ENCODE data around the gene TSPAN10. TPM values are rescaled to one million over a fixed set of nuclear protein-coding genes. Genes with fewer than 3 reads are reported as not detected.

The TSPAN10 gene
- total RNA-seq, 2 experiments from 2014 or later = 0.75 to 0.89 TPM

DNA sequence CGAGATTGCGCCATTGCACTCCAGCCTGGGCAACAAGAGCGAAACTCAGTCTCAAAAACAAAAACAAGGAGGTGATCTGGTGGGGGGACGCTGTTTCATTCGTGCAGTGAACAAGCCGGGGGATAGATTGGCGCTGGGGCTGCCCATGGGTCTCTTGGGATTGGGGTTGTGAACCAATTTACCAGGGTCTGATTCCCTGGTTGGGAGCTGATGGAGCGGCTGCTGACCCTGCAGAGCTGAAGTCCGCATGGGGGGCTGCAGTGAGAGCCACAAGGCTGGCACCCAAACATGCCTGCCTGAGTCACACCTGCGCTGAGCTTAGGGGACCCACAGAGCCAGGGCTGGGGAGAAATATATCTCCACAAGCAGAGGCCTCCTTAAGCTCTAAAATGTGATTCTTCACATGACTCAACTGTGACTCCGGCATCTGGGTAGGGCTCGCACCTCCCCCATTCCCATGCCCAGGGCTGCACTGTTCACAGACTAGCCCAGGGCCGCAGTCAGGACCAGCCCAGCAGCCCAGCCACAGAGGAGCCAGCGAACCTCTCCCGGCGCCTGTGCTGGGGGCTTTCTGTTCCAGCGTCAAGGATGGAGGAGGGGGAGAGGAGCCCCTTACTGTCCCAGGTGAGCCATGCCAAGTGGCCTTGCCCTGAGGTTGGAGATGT is 5.0 kb downstream of the TSPAN10 start:
- Mint-ChIP-seq H3K4me1 (peaks cover 3% of the 10 kb centered on the region), H3K27ac (no peak overlapping the region), H3K4me3 (no peak overlapping the region), H3K36me3 (ENCODE audit: low read depth) (no peaks in the 10 kb centered on the region), H3K9me3 (no peaks in the 10 kb centered on the region), H3K27me3 (peaks cover 4% of the 10 kb centered on the region)
- DNase-seq = no peak
- CTCF ChIA-PET = interaction anchor here (0.7 kb wide), 1 partner anchor 9 kb away, joined by 3 read pairs; no protein-coding TSS in a partner anchor
- POLR2A ChIA-PET = no interaction called here

DNA sequence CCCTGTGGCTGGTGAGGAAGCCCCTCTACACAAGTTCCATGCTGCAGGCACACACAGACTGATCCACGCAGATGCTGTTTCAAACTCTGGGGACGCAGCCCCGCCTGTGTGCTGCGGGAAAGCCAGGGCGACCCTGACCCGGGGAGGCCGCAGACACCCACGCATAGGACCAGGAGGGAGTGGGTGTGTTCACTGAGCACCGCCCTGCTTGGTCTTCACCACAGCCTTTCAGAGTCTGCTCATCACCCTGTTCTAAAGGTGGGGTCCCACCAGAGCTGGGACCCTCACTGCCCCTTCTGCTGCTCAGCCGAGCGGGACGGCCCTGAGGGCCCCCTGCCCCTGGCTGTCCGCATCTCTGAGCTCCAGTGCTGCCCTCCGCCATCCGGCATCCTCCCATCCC is 7.5 kb downstream of the TSPAN10 start:
- Mint-ChIP-seq H3K27me3 (peaks cover 22% of the 10 kb centered on the region), H3K36me3 (ENCODE audit: low read depth) (no peaks in the 10 kb centered on the region), H3K4me3 (no peak overlapping the region), H3K27ac (no peak overlapping the region), H3K4me1 (no peaks in the 10 kb centered on the region), H3K9me3 (peaks cover 3% of the 10 kb centered on the region)
- no peak for DNase-seq
- POLR2A ChIA-PET = no interaction called here
- CTCF ChIA-PET = no interaction called here

GRCh38 chr17:81644976-81645952 is 8.3 kb downstream of the TSPAN10 start:
- no peak overlapping the region for H3K4me3 Mint-ChIP-seq
- peaks cover 3% of the 10 kb centered on the region for H3K9me3 Mint-ChIP-seq
- no peak overlapping the region for H3K27ac Mint-ChIP-seq
- CTCF ChIA-PET = interaction anchor here (2.9 kb wide), 1 partner anchor 11 kb away, joined by 11 read pairs; the partner anchor contains the start of gene PDE6G
- H3K4me1 Mint-ChIP-seq = no peaks in the 10 kb centered on the region
- peaks cover 26% of the 10 kb centered on the region for H3K27me3 Mint-ChIP-seq
- DNase-seq = no peak
- H3K36me3 Mint-ChIP-seq (ENCODE audit: low read depth) = no peaks in the 10 kb centered on the region
- POLR2A ChIA-PET = no interaction called here

DNA sequence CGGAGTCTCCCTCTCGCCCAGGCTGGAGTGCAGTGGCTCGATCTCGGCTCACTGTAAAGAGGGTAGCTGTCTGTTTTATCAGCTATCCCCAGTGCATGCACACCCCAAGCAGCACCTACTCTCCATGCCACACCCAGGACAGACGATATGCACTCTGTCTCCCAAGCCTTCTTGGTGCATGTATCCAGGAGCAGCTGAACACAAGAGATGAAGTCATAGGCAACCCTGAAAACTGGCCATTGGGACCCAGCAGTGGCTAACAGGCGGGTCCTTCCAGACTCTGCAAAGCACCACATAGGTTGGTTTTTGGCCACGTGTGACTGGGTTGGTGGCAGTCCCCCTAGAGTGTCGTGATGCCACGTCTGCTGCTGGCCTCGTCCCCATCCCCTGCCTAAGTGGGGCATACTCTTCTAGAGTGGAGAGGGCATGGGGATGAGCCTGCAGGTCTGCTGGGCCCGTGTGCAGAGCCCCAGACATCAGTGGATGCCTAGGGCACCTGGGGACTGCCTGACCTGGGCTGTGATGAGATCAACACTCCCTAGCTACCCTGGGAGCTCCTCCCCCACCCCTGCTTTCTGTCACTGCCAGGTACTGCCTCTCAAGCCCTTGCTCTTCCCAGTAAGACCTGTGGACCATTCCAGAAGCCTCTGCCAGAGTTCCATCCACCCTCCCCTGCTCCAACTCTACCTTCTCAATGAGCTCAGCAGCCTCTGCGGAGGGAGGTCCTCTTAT is 10.0 kb downstream of the TSPAN10 start:
- POLR2A ChIA-PET = no interaction called here

GRCh38 chr17:81647640-81648012 is 10.6 kb downstream of the TSPAN10 start:
- Mint-ChIP-seq H3K4me1 (peaks cover 5% of the 10 kb centered on the region), H3K9me3 (peaks cover 3% of the 10 kb centered on the region), H3K27ac (no peak overlapping the region), H3K4me3 (no peak overlapping the region), H3K36me3 (ENCODE audit: low read depth) (no peaks in the 10 kb centered on the region), H3K27me3 (peaks cover 26% of the 10 kb centered on the region)
- CTCF ChIA-PET = interaction anchor here (0.6 to 2.9 kb wide), 2 partner anchors 9 to 16 kb away, joined by 4 to 11 read pairs; partner anchors contain the start of gene PDE6G
- no peak for DNase-seq
- POLR2A ChIA-PET = no interaction called here

More for the DNA sequence above, 10.0 kb downstream of the TSPAN10 start:
- H3K36me3 Mint-ChIP-seq (ENCODE audit: low read depth) = no peaks in the 10 kb centered on the region
- no peak for DNase-seq
- H3K27ac Mint-ChIP-seq = no peak overlapping the region
- H3K4me3 Mint-ChIP-seq = no peak overlapping the region
- peaks cover 3% of the 10 kb centered on the region for H3K4me1 Mint-ChIP-seq
- peaks cover 26% of the 10 kb centered on the region for H3K27me3 Mint-ChIP-seq
- CTCF ChIA-PET = interaction anchor here (0.5 to 2.9 kb wide), 4 partner anchors 9 to 450 kb away, joined by 3 to 11 read pairs (median 4); partner anchors contain the start of gene PDE6G
- peaks cover 3% of the 10 kb centered on the region for H3K9me3 Mint-ChIP-seq

- Mint-ChIP-seq H3K27ac (no peak overlapping the region), H3K4me1 (peaks cover 11% of the 10 kb centered on the region), H3K4me3 (no peak overlapping the region), H3K27me3 (peaks cover 26% of the 10 kb centered on the region), H3K9me3 (peaks cover 3% of the 10 kb centered on the region), H3K36me3 (ENCODE audit: low read depth) (no peaks in the 10 kb centered on the region)
- DNase-seq = no peak
- POLR2A ChIA-PET = no interaction called here
- CTCF ChIA-PET = interaction anchor here (2.9 kb wide), 1 partner anchor 8 kb away, joined by 11 read pairs; the partner anchor contains the start of gene PDE6G
Observed at GRCh38 chr17:81648013-81648706, 11.2 kb downstream of the TSPAN10 start.

DNA sequence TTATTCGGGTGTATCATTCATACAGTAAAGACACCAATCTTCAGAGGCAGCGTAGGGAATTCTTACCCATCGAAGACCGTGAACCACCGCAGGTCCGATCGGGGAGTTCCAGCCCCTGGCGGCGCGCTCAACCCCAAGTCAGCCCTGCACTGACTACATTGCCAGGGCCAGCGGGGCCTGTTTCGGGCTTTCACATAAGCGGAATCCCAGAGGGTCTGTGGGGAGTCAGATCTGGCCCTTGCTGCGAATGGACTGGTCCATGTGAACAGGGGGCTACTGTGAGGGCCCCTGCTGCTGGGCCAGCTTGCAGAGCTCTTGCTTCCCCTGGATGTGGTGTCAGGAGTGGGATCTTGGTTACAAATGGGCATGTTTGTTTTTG is 11.7 kb downstream of the TSPAN10 start:
- POLR2A ChIA-PET = no interaction called here

GRCh38 chr17:81650951-81651350 is 14.0 kb downstream of the TSPAN10 start:
- CTCF ChIA-PET = interaction anchor here (1.1 to 1.9 kb wide), 2 partner anchors 9 kb away, joined by 3 to 5 read pairs; no protein-coding TSS in a partner anchor
- POLR2A ChIA-PET = no interaction called here
- no peaks in the 10 kb centered on the region for H3K36me3 Mint-ChIP-seq (ENCODE audit: low read depth)
- no peak overlapping the region for H3K27ac Mint-ChIP-seq
- H3K4me3 Mint-ChIP-seq = no peak overlapping the region
- H3K9me3 Mint-ChIP-seq = peaks cover 3% of the 10 kb centered on the region
- H3K4me1 Mint-ChIP-seq = peaks cover 24% of the 10 kb centered on the region
- H3K27me3 Mint-ChIP-seq = peaks cover 26% of the 10 kb centered on the region
- no peak for DNase-seq

More for the DNA sequence above, 11.7 kb downstream of the TSPAN10 start:
- H3K9me3 Mint-ChIP-seq = peaks cover 3% of the 10 kb centered on the region
- no peak overlapping the region for H3K4me3 Mint-ChIP-seq
- no peaks in the 10 kb centered on the region for H3K36me3 Mint-ChIP-seq (ENCODE audit: low read depth)
- no peak for DNase-seq
- CTCF ChIA-PET = interaction anchor here (2.9 kb wide), 1 partner anchor 8 kb away, joined by 11 read pairs; the partner anchor contains the start of gene PDE6G
- no peak overlapping the region for H3K27ac Mint-ChIP-seq
- peaks cover 16% of the 10 kb centered on the region for H3K4me1 Mint-ChIP-seq
- peaks cover 26% of the 10 kb centered on the region for H3K27me3 Mint-ChIP-seq

DNA sequence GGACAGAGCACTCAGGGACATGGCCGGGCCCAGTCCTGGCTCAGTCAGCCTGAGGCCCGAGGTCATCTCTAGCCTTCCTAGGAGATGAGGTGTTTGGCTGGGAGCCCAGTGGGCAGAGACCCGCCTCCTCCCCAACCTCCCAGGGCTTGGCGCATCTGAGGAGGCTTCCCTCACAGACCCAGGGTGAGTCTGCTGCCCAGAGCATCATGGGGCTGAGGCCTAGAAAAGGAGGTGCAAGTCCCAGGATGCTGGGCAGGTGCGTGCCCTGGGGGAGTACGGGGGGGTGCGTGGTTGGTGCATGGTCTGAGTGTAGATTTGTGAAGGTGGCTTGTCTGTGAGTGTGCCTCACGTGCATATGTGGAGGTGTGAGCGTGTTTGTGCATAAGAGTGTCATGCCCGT is 14.7 kb downstream of the TSPAN10 start:
- POLR2A ChIA-PET = no interaction called here
- Mint-ChIP-seq H3K36me3 (ENCODE audit: low read depth) (no peaks in the 10 kb centered on the region), H3K27me3 (peaks cover 25% of the 10 kb centered on the region), H3K4me1 (peaks cover 27% of the 10 kb centered on the region), H3K27ac (no peak overlapping the region), H3K4me3 (peak overlapping the region; percentile 3), H3K9me3 (peaks cover 3% of the 10 kb centered on the region)
- no peak for DNase-seq
- CTCF ChIA-PET = interaction anchor here (1.9 kb wide), 1 partner anchor 9 kb away, joined by 5 read pairs; no protein-coding TSS in a partner anchor

DNA sequence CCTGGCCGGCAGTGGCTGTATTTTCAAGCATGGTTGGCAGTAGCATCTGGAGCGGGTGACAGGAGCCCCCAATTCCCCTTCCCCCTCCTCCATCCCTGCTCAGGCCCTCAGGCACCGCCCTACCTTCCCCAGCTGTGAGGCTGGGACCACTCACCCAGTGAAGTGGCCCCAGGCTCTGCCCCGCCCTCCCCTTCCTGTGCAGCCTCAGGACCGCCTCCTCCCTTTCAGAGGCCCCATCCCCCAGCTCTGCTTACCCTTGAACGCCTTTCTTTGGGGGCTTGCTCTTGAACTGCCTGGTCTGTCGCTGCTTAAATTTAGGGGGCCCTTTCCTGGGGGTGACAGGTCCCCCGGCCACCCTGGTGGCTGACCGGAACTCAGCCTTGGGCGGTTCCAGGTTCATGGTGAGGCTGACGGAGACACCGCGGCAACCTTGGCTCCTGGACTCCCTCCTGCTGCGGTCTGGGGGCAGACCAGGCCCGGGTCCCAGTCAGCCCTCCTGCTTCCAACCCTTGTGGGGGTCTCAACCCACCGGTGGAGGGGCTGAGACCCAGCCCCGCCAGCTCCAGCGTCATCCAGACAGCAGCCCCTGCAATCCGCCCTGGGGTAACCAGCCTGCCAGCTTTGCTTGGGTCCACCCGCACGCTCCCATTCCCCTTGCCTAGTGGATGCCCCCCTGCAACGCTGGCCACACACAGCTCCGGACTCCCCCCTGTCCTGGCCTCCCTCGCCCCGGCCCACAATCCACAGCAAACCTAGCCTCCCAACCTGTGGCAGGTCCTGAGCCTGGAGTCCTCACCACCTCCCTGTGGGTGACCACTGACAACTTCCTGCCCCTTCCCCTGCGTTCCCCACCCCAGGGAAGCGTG is 16.1 kb downstream of the TSPAN10 start:
- POLR2A ChIA-PET = no interaction called here
- H3K27ac Mint-ChIP-seq = peak overlapping the region; percentile 92
- CTCF ChIA-PET = interaction anchor here (0.6 kb wide), 1 partner anchor 785 kb away, joined by 3 read pairs; no protein-coding TSS in a partner anchor
- no peaks in the 10 kb centered on the region for H3K36me3 Mint-ChIP-seq (ENCODE audit: low read depth)
- peak; percentile 44 for DNase-seq
- peaks cover 13% of the 10 kb centered on the region for H3K27me3 Mint-ChIP-seq
- peak overlapping the region; percentile 78 for H3K4me3 Mint-ChIP-seq
- H3K4me1 Mint-ChIP-seq = peaks cover 35% of the 10 kb centered on the region
- peaks cover 3% of the 10 kb centered on the region for H3K9me3 Mint-ChIP-seq

DNA sequence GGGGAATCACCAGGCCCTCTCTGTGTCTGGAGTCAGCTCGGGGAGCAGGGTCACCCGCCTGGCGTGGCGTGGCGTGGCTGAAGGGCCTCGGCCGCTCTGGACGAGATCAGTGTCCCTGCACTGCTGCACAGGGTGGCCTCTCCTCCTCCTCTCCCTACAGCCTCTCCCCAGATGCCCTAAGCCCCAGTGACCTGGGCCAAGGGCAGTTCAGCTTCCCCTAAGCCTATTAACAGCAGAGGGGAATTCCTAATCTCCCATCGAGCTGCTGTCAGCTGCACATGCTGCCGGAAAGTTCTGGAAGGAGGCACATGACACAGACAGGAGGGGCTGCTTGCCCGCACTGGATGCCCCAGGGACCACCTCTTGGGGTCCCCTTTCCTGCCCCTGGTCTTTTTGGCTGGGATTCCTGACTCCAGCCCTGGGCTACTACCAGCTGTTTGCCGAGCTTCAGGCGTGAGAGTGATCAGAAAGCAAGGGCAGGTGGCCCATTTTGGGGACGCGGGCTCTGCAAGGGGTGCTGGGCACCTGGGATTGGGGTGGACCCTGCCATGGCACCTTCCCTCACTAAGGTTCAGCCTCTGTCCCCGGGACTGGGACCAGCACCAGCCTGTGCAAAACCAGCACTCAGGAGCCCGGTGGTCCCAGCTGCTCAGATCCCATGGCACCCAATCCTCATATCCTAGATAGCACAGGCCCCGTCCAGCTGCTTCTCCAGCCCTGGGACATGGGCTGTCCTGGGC is 18.6 kb downstream of the TSPAN10 start:
- Mint-ChIP-seq H3K27me3 (no peaks in the 10 kb centered on the region), H3K4me3 (no peak overlapping the region), H3K27ac (no peak overlapping the region), H3K4me1 (peaks cover 35% of the 10 kb centered on the region), H3K36me3 (ENCODE audit: low read depth) (no peaks in the 10 kb centered on the region), H3K9me3 (no peaks in the 10 kb centered on the region)
- POLR2A ChIA-PET = no interaction called here
- no peak for DNase-seq
- CTCF ChIA-PET = interaction anchor here (2.5 kb wide), 1 partner anchor 8 kb away, joined by 11 read pairs; no protein-coding TSS in a partner anchor

All from activated CD4-positive, alpha-beta T cell treated with anti-CD3 and anti-CD28 coated beads, Interleukin-2, amount 10 ng/mL, durations not matched to agents 7 days and 5 days (primary cell).